Endothelial cell (in vitro differentiated cells): ENCODE measurements around the gene ATF7. TPM values are rescaled to one million over a fixed set of nuclear protein-coding genes. Genes with fewer than 3 reads are reported as not detected.
"Not testable (repeated sequence)": the region's sequence is repeated elsewhere in the genome, so short reads cannot be mapped to it uniquely, and the experiment has no call there.

ENCODE experiments used
- DNase-seq: peaks from one replicate; pipeline ENCODE4 v3.0.0; 2021; ENCODE audit warnings: low spot score
- H3K27ac Mint-ChIP-seq: one replicate; pipeline ENCODE4 v1.8.0; 2021; ENCODE audit warnings: mixed read lengths, inconsistent platforms; ENCODE audit not compliant: unreplicated experiment
- H3K27me3 Mint-ChIP-seq: one replicate; pipeline ENCODE4 v1.8.0; 2021; ENCODE audit warnings: mild to moderate bottlenecking, moderate library complexity, mixed read lengths, inconsistent platforms; ENCODE audit not compliant: unreplicated experiment
- H3K36me3 Mint-ChIP-seq: one replicate; pipeline ENCODE4 v1.8.0; 2021; ENCODE audit warnings: mild to moderate bottlenecking, low read depth, mixed read lengths, inconsistent platforms; ENCODE audit not compliant: unreplicated experiment
- H3K4me1 Mint-ChIP-seq: one replicate; pipeline ENCODE4 v1.8.0; 2021; ENCODE audit warnings: mild to moderate bottlenecking, mixed read lengths, inconsistent platforms; ENCODE audit not compliant: unreplicated experiment
- H3K4me3 Mint-ChIP-seq: one replicate; pipeline ENCODE4 v1.8.0; 2021; ENCODE audit warnings: mild to moderate bottlenecking, mixed read lengths, inconsistent platforms; ENCODE audit not compliant: unreplicated experiment
- H3K9me3 Mint-ChIP-seq: one replicate; pipeline ENCODE4 v1.8.0; 2021; ENCODE audit warnings: mixed read lengths, inconsistent platforms; ENCODE audit not compliant: unreplicated experiment
- CTCF ChIP-seq: fragments of 200-600 bp; sonication (generic); IDR thresholded peaks from one replicate; pipeline ENCODE4 v1.5.0; 2021; ENCODE audit warnings: antibody characterized with exemption; ENCODE audit not compliant: unreplicated experiment
- total RNA-seq: library from RNA; stranded (reverse); fragmentation: NEBNext Ultra II Directional; extraction: Animal tissue kit (Norgen Biotek cat#: 25700); gene quantifications from one replicate; pipeline ENCODE4 v1.2.1, GENCODE V29; 2021; ENCODE audit not compliant: unreplicated experiment

Gene ATF7
- total RNA-seq, 1 donor from 2014 or later = 63.3 TPM

GRCh38 chr12:53657041-53657440 lies 30.9 kb upstream of the ATF7 start:
- no peak for DNase-seq
- H3K36me3 Mint-ChIP-seq = peaks cover 8% of the 10 kb centered on the region
- peaks cover 18% of the 10 kb centered on the region for H3K4me1 Mint-ChIP-seq
- H3K27ac Mint-ChIP-seq = no peak overlapping the region
- TF ChIP-seq CTCF = no peak
- H3K9me3 Mint-ChIP-seq = no peaks in the 10 kb centered on the region
- H3K4me3 Mint-ChIP-seq = no peak overlapping the region
- no peaks in the 10 kb centered on the region for H3K27me3 Mint-ChIP-seq

- Mint-ChIP-seq H3K27me3 (peaks cover 2% of the 10 kb centered on the region), H3K4me3 (no peak overlapping the region), H3K27ac (no peak overlapping the region), H3K4me1 (peaks cover 3% of the 10 kb centered on the region), H3K9me3 (no peaks in the 10 kb centered on the region), H3K36me3 (peaks cover 5% of the 10 kb centered on the region)
- TF ChIP-seq CTCF = no peak
- DNase-seq = no peak
These were observed 27.4 kb upstream of the ATF7 start for GRCh38 chr12:53653595-53653994.

GRCh38 chr12:53652366-53652765 lies 26.2 kb upstream of the ATF7 start:
- Mint-ChIP-seq H3K36me3 (peaks cover 5% of the 10 kb centered on the region), H3K9me3 (no peaks in the 10 kb centered on the region), H3K4me1 (no peaks in the 10 kb centered on the region), H3K27ac (no peak overlapping the region), H3K4me3 (no peak overlapping the region), H3K27me3 (peaks cover 2% of the 10 kb centered on the region)
- DNase-seq = no peak
- no peak for TF ChIP-seq CTCF

- Mint-ChIP-seq H3K9me3 (no peaks in the 10 kb centered on the region), H3K36me3 (peaks cover under 1% of the 10 kb centered on the region), H3K4me3 (no peak overlapping the region), H3K27me3 (peaks cover 2% of the 10 kb centered on the region), H3K4me1 (no peaks in the 10 kb centered on the region), H3K27ac (no peak overlapping the region)
- no peak for DNase-seq
- no peak for TF ChIP-seq CTCF
These were observed 25.6 kb upstream of the ATF7 start for GRCh38 chr12:53651737-53652136.

GRCh38 chr12:53646300-53646699 lies 20.1 kb upstream of the ATF7 start:
- not testable (repeated sequence) for H3K27ac Mint-ChIP-seq, H3K27me3 Mint-ChIP-seq, H3K36me3 Mint-ChIP-seq, H3K4me3 Mint-ChIP-seq, DNase-seq, H3K9me3 Mint-ChIP-seq, H3K4me1 Mint-ChIP-seq

GRCh38 chr12:53645165-53645564 lies 19.0 kb upstream of the ATF7 start:
- DNase-seq = no peak
- H3K36me3 Mint-ChIP-seq = no peaks in the 10 kb centered on the region

More at GRCh38 chr12:53645165-53645564, 19.0 kb upstream of the ATF7 start:
- H3K27me3 Mint-ChIP-seq = peaks cover 2% of the 10 kb centered on the region
- H3K9me3 Mint-ChIP-seq = no peaks in the 10 kb centered on the region
- H3K4me1 Mint-ChIP-seq = no peaks in the 10 kb centered on the region
- TF ChIP-seq CTCF = no peak
- H3K4me3 Mint-ChIP-seq = no peak overlapping the region
- no peak overlapping the region for H3K27ac Mint-ChIP-seq
